Measurements from ENCODE around the gene CLEC3B. TPM values are rescaled to one million over a fixed set of nuclear protein-coding genes. Genes with fewer than 3 reads are reported as not detected.

Gene CLEC3B
- total RNA-seq, 4 donors from 2014 or later, result 58.9 to 297 (median 125) TPM

DNA sequence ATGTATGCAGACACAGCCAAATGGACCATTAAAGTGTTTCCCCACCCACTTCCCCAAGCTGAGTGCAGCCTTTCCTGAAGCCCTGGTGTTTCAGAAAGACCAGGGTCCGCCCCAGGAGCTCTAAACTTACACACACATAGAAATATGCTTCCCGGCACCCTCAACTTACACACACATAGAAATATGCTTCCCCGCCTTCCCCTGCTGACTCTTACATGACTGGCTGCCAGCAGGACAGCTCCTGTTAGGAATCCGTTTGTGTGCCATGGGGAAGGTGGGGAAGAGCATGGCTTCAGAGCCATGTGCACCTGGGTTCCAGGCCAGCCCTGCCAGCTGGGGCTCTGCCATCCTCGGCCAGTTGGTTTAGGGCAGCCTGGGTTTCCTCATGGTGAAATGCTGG lies 3.6 kb downstream of the CLEC3B start:
- ATAC-seq (ENCODE audit: low FRiP score), result peak; percentile 16

DNA sequence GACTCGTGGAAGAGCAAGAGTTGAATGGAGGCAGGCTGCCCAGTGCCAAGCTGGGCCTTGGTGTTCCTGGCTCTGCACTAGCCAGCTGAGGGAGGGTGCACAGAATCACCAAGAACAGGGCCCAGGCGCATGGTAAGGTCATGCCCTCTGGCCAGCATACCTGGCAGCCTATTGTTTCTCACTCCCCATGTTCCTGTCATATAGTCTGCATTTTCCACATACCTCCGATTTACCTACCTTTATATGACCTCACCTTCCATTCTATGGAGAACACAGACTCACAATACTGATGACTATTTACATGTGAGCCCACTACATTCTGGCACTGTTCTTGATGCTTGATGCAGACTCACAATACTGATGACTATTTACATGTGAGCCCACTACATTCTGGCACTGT lies 5.4 kb downstream of the CLEC3B start:
- TF ChIP-seq, protein P1, sequence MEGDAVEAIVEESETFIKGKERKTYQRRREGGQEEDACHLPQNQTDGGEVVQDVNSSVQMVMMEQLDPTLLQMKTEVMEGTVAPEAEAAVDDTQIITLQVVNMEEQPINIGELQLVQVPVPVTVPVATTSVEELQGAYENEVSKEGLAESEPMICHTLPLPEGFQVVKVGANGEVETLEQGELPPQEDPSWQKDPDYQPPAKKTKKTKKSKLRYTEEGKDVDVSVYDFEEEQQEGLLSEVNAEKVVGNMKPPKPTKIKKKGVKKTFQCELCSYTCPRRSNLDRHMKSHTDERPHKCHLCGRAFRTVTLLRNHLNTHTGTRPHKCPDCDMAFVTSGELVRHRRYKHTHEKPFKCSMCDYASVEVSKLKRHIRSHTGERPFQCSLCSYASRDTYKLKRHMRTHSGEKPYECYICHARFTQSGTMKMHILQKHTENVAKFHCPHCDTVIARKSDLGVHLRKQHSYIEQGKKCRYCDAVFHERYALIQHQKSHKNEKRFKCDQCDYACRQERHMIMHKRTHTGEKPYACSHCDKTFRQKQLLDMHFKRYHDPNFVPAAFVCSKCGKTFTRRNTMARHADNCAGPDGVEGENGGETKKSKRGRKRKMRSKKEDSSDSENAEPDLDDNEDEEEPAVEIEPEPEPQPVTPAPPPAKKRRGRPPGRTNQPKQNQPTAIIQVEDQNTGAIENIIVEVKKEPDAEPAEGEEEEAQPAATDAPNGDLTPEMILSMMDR (IDR thresholded peaks at IDR 0.05), result no peak
- ATAC-seq (ENCODE audit: low FRiP score), result no peak

More for the DNA sequence above, 3.6 kb downstream of the CLEC3B start:
- DNase-seq (ENCODE audit: low spot score), result no peak
- TF ChIP-seq, protein P1 (IDR thresholded peaks at IDR 0.05), result no peak

DNA sequence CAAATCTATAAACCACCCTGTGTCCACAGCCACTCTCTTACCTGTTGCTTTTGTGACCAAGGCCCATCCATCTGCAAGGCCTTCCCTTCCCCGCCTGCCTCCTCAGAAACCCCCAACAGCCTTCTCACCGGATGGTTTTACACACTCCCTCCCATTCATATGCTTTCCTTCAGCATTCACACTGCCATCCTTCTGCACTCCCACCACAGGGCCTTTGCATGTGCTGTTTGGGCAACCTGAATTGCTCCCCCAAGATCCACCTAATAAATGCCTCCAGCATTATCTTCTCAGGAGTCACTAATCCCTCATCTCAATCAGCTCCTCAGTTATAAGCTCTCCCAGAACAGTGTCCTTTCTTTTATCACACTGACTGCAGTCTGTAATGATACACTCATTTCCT lies 6.0 kb downstream of the CLEC3B start:
- ATAC-seq (ENCODE audit: low FRiP score) (no peak), DNase-seq (ENCODE audit: low spot score) (no peak)
- TF ChIP-seq, protein P1 (IDR thresholded peaks at IDR 0.05), result no peak

More for the DNA sequence above, 5.4 kb downstream of the CLEC3B start:
- no peak for DNase-seq (ENCODE audit: low spot score)

DNA sequence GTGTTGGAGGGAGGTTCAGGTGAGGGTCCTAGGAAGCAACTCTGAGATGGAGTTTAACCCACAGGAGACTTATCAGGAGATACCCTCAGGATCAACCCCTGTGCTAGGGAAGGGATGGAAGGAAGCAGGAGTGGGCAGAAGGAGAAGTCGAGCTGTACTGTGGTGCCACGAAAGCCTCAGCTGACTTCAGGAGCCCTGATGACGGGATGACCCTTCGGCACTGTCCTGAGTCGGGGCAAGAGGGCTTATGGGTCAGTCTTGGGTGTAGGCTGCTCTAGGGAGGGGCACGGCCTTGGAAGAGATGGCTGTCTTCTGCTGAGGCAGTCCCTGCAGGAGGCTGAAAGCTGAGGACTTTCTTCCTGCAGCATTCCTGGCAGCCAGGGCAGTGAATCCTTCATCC lies 7.7 kb downstream of the CLEC3B start:
- no peak for DNase-seq (ENCODE audit: low spot score)
- no peak for ATAC-seq (ENCODE audit: low FRiP score)
- TF ChIP-seq, protein P1 (IDR thresholded peaks at IDR 0.05), result no peak

DNA sequence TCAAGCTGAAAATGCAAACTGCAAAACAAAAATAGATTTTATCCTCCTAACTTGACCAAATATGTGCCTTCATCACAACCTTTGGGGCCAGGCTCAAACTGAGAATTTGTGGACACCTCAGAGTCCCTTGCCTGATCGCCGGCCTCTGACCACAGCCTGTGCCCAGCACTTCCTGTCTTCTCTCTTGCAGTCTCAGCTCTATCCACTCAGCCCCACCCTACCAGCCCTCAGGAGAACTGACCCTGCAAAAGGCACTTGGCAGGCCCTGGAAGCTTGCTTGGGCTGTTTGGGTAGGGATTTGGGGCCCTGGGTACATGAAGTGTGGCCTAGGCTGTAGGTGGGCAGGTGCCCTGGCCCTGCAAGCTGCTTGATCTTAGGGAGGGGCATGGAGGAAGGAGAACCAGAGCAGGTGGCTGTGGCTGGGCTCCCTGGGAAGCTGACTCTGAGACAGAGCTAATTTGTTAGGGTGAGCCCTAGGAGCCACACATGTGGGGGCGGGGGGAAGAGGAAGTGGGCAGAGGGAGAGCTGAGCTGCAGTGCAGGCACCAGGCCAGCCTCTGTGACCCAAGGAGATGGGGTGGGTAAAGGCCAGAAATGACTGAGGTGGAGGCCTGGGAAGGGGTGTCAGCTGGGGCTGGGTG lies 8.6 kb downstream of the CLEC3B start:
- TF ChIP-seq, protein P1 (IDR thresholded peaks at IDR 0.05), result no peak
- ATAC-seq (ENCODE audit: low FRiP score) (no peak), DNase-seq (ENCODE audit: low spot score) (no peak)

DNA sequence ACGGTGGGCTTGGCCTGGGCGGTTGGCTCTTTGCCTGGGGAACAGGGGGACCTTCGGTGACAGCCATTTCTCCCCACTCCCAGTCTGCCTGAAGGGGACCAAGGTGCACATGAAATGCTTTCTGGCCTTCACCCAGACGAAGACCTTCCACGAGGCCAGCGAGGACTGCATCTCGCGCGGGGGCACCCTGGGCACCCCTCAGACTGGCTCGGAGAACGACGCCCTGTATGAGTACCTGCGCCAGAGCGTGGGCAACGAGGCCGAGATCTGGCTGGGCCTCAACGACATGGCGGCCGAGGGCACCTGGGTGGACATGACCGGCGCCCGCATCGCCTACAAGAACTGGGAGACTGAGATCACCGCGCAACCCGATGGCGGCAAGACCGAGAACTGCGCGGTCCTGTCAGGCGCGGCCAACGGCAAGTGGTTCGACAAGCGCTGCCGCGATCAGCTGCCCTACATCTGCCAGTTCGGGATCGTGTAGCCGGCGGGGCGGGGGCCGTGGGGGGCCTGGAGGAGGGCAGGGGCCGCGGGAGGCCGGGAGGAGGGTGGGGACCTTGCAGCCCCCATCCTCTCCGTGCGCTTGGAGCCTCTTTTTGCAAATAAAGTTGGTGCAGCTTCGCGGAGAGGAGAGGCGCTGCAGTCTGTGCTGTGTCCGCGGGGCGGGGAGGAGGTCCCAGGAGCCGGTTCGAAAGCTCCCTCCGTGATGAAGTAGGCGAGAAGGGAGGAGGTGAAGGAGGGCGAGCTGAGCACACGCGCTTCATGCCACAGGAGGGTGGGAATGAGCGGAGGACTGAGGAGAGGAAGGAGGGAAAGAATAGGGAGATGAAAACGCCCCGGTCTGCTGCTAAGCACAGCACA lies 9.6 kb downstream of the CLEC3B start:
- TF ChIP-seq, protein P1 (IDR thresholded peaks at IDR 0.05), result no peak
- no peak for DNase-seq (ENCODE audit: low spot score)
- ATAC-seq (ENCODE audit: low FRiP score), result peak; percentile 43
